ENCODE results near the gene ADCY2. TPM values are rescaled to one million over a fixed set of nuclear protein-coding genes. Genes with fewer than 3 reads are reported as not detected.

Gene ADCY2
- total RNA-seq, result 10 to 100 TPM; 25.4 to 43.1 TPM
- 100 to 1,000 TPM in 1 of 2 donors, 10 to 100 TPM in 1; 99.1 to 145 TPM for polyA plus RNA-seq (ENCODE audit: insufficient read length in 2 of 2)
- long read RNA-seq, donor 1, full-length matches to known transcripts, result 15 of 22 reads
- long read RNA-seq, donor 1, partial matches to known transcripts, result 7 of 22 reads
- long read RNA-seq, donor 1, other reads (novel, unspliced or antisense), result 0 of 22 reads
- long read RNA-seq, donor 2, full-length matches to known transcripts, result 5 of 5 reads
- long read RNA-seq, donor 2, partial matches to known transcripts, result 0 of 5 reads
- long read RNA-seq, donor 2, other reads (novel, unspliced or antisense), result 0 of 5 reads
- long read RNA-seq, donor 3, full-length matches to known transcripts, result 8 of 14 reads
- long read RNA-seq, donor 3, partial matches to known transcripts, result 6 of 14 reads
- long read RNA-seq, donor 3, other reads (novel, unspliced or antisense), result 0 of 14 reads
- long read RNA-seq, donor 4, full-length matches to known transcripts, result 1 of 1 reads
- long read RNA-seq, donor 4, partial matches to known transcripts, result 0 of 1 reads
- long read RNA-seq, donor 4, other reads (novel, unspliced or antisense), result 0 of 1 reads

DNA sequence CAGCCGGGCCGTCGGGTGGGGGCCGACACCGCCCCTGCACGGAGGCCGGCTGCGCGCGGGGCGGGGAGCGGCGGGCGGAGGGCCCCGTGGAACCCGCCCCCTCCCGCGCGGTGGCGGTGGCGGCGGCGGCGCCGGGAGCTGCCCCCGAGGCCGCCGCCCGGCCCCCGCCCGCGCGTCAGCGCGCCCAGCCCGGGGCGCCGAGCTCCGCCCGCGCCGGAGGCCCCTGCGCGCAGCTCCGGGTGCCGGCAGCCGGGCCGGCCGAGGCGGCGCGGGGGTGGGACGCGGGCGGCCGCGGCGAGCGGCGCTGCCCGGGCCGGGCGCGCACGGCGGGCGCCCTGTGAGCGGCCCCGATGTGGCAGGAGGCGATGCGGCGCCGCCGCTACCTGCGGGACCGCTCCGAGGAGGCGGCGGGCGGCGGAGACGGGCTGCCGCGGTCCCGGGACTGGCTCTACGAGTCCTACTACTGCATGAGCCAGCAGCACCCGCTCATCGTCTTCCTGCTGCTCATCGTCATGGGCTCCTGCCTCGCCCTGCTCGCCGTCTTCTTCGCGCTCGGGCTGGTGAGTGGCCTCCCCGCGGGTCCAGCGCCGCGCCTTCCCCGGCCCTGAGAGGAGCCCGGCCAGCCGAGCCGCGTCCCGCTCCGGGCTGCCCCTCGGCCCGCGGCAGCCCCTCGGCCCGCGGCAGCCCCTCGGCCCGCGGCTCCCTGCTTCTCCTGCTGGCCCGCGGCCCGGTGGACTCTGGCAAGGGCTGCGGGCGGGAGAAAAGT, at the start of gene ADCY2:
Gene ADCY2, plus strand, starts transcription at position 192 of the 766 bp plus-strand sequence. Its CDS starts 159 bp downstream, at position 351.
- WGBS (ENCODE audit: insufficient coverage), result under 1% methylated on average over 121 of the region's 121 CpGs
- H3K4me3 ChIP-seq (ENCODE audit: low read depth, low read length), result peak within 1 kb of the TSS; percentile 63
- H3K36me3 ChIP-seq (ENCODE audit: control insufficient read depth, insufficient read depth, low read length), result no peaks in the 10 kb centered on the region
- peak in 2 of 6 donors; percentile 50 to 57 for DNase-seq (ENCODE audit: low read depth in 4 of 6, low spot score in 6 of 6)
- H3K27ac ChIP-seq (ENCODE audit: low read depth, low read length), result peak within 1 kb of the TSS; percentile 80
- peaks cover 17% of the 10 kb centered on the region for H3K27me3 ChIP-seq (ENCODE audit: control insufficient read depth, insufficient read depth, low read length)
- no peaks in the 10 kb centered on the region for H3K9me3 ChIP-seq (ENCODE audit: control insufficient read depth, insufficient read depth, low read length)
- peaks cover 28% of the 10 kb centered on the region for H3K4me1 ChIP-seq (ENCODE audit: control insufficient read depth, insufficient read depth, low read length)

DNA sequence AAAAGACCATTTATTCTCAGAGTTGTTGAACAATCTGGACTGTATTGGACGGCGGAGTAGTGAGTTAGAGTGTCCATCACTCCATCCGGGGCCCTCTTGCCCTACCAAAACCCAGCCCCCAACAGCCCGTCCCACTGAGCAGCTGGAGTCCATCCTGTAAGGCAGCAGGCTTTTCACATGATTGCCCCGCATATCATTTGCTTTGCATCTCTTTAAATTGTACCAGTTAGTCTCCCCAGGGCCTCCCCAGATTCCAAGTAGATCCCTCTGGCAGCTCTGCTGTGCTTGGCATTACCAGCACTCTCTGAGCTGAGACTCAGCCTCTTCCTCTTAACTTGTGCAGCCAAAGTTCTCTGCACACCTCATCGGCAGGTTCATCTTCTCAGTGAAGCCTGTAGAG, 48.6 kb upstream of the ADCY2 start:
- 50% methylated on average over 3 of the region's 6 CpGs for WGBS (ENCODE audit: insufficient coverage)
- H3K36me3 ChIP-seq (ENCODE audit: control insufficient read depth, insufficient read depth, low read length), result no peaks in the 10 kb centered on the region
- H3K9me3 ChIP-seq (ENCODE audit: control insufficient read depth, insufficient read depth, low read length), result peaks cover 2% of the 10 kb centered on the region
- DNase-seq (ENCODE audit: low read depth in 4 of 6, low spot score in 6 of 6), result no peak
- H3K27me3 ChIP-seq (ENCODE audit: control insufficient read depth, insufficient read depth, low read length), result no peaks in the 10 kb centered on the region
- no peak overlapping the region for H3K4me3 ChIP-seq (ENCODE audit: low read depth, low read length)
- H3K27ac ChIP-seq (ENCODE audit: low read depth, low read length), result no peak overlapping the region
- H3K4me1 ChIP-seq (ENCODE audit: control insufficient read depth, insufficient read depth, low read length), result peaks cover 15% of the 10 kb centered on the region

DNA sequence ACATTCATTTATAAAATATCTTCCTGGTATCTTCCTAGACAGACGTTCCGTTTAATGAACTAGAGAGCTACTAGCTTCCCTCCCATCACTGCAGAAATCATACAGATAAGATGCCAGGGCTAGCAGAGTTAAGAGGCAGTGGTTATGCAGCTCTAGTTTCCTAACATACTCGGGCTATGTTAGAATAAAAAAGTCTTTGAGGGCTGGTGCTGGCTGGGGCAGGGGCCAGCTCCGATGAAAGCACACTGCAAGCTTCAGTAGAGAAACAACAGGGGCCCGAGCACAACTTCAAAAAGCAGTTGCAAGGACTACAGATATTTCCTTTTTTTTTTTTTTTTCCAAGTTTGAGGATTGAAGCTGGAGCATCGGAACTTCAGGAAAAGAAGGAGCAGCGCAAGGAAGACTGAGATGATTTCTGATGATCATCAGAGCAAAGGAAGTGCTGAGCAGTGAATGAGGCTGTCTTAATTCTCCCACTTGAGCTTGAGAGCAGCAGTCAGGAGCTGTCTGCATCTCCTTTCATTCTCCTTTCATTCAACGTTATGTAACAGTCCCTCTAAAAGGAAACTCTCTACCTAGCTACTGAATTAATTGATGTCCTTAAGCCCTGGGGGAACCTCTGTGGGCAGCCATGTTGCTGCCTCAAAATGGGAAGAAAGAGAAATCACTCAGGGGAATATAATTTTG, 47.6 kb upstream of the ADCY2 start:
- Histone ChIP-seq H3K27me3 (ENCODE audit: control insufficient read depth, insufficient read depth, low read length) (no peaks in the 10 kb centered on the region), H3K4me3 (ENCODE audit: low read depth, low read length) (no peak overlapping the region), H3K36me3 (ENCODE audit: control insufficient read depth, insufficient read depth, low read length) (no peaks in the 10 kb centered on the region), H3K9me3 (ENCODE audit: control insufficient read depth, insufficient read depth, low read length) (peaks cover 2% of the 10 kb centered on the region), H3K27ac (ENCODE audit: low read depth, low read length) (peak overlapping the region; percentile 25), H3K4me1 (ENCODE audit: control insufficient read depth, insufficient read depth, low read length) (peaks cover 15% of the 10 kb centered on the region)
- peak in 2 of 6 donors; percentile 44 to 59 for DNase-seq (ENCODE audit: low read depth in 4 of 6, low spot score in 6 of 6)
- WGBS (ENCODE audit: insufficient coverage), result 27% methylated on average over 3 of the region's 8 CpGs

DNA sequence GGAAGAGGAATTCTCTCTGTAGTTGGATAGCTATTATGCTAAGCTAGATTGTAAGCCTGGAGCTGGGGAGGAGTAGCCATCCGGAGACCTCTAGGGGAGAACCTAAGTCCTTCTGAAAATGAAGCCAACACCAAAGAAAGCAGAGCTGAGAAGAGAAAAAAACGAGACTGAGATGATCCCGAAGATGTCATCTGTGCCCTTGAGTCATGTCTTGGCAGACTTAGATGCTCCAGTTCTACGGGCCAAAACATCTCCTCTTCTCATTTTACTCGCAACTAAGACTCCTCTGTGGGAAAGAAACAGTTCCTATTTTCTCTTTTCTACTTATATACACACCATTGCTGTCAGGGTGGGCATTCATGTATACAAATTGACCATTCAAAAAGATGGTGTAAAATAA, 34.3 kb upstream of the ADCY2 start:
- Histone ChIP-seq H3K4me3 (ENCODE audit: low read depth, low read length) (no peak overlapping the region), H3K36me3 (ENCODE audit: control insufficient read depth, insufficient read depth, low read length) (no peaks in the 10 kb centered on the region), H3K27ac (ENCODE audit: low read depth, low read length) (no peak overlapping the region), H3K27me3 (ENCODE audit: control insufficient read depth, insufficient read depth, low read length) (no peaks in the 10 kb centered on the region), H3K4me1 (ENCODE audit: control insufficient read depth, insufficient read depth, low read length) (no peaks in the 10 kb centered on the region), H3K9me3 (ENCODE audit: control insufficient read depth, insufficient read depth, low read length) (no peaks in the 10 kb centered on the region)
- WGBS (ENCODE audit: insufficient coverage), result 89% methylated on average over 1 of the region's 5 CpGs
- no peak for DNase-seq (ENCODE audit: low read depth in 4 of 6, low spot score in 6 of 6)

DNA sequence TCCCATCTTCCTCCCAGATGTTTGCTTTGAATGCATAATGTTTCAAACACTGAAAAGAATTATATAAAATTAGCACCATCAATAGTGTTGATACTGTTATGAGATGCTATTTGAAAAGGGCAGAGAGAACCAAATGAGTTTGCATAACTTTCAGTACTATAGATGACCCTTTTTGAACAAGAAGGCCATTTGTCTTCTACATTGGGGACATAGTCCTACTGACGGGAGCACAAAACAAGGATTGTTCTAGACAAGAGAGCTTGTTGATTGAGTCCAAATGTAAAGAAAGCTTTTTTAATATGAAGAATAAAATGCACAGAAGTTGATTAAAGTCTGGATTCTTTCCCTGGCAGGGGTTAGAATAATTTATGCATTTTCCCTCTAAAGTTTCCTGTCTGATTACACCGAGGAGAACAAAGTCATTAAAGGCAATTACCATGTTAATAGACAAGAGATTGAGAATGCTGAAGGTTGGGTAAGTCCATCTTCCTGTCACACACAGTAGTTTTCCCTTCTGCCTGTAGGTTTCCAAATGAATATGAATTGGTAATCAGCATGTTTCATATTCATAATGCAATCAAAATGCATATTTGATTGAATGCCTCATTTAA, 32.8 kb upstream of the ADCY2 start:
- Histone ChIP-seq H3K4me3 (ENCODE audit: low read depth, low read length) (no peak overlapping the region), H3K9me3 (ENCODE audit: control insufficient read depth, insufficient read depth, low read length) (no peaks in the 10 kb centered on the region), H3K36me3 (ENCODE audit: control insufficient read depth, insufficient read depth, low read length) (no peaks in the 10 kb centered on the region), H3K27ac (ENCODE audit: low read depth, low read length) (no peak overlapping the region), H3K4me1 (ENCODE audit: control insufficient read depth, insufficient read depth, low read length) (no peaks in the 10 kb centered on the region), H3K27me3 (ENCODE audit: control insufficient read depth, insufficient read depth, low read length) (no peaks in the 10 kb centered on the region)
- WGBS (ENCODE audit: insufficient coverage), result 67% methylated on average over 1 of the region's 2 CpGs
- peak in 2 of 6 donors; percentile 17 to 50 for DNase-seq (ENCODE audit: low read depth in 4 of 6, low spot score in 6 of 6)

DNA sequence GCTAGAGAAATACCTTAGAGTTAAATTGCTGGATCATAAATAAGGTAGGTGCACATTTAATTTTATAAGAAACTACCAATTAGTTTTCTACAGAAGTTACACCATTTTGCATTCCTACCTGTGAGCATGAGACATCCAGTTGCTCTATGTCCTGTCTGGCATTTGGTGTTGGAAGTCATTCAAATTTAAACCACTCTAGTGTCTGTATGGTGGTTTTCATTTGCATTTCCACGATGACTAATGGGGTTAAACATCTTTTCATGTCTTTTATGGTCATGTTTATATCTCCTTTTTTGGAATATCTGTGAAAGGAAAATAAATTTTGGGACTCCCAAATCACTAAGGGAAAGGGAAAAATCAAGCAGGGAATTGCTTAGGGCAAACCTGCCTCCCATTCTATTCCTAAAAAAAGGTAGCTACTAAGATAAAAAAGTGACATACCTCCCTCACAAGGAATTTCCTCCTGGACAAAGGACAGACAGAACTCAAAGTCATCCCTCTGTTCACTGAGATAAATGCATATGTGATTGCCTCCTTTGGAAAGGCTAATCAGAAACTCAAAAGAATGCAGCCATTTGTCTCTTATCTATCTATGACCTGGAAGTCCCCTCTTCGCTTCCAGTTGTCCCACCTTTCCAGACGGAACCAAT, 31.6 kb upstream of the ADCY2 start:
- no peaks in the 10 kb centered on the region for H3K27me3 ChIP-seq (ENCODE audit: control insufficient read depth, insufficient read depth, low read length)
- no peaks in the 10 kb centered on the region for H3K36me3 ChIP-seq (ENCODE audit: control insufficient read depth, insufficient read depth, low read length)
- H3K4me3 ChIP-seq (ENCODE audit: low read depth, low read length), result no peak overlapping the region
- 91% methylated on average over 2 of the region's 3 CpGs for WGBS (ENCODE audit: insufficient coverage)
- H3K9me3 ChIP-seq (ENCODE audit: control insufficient read depth, insufficient read depth, low read length), result no peaks in the 10 kb centered on the region
- no peaks in the 10 kb centered on the region for H3K4me1 ChIP-seq (ENCODE audit: control insufficient read depth, insufficient read depth, low read length)
- DNase-seq (ENCODE audit: low read depth in 4 of 6, low spot score in 6 of 6), result no peak
- H3K27ac ChIP-seq (ENCODE audit: low read depth, low read length), result no peak overlapping the region

DNA sequence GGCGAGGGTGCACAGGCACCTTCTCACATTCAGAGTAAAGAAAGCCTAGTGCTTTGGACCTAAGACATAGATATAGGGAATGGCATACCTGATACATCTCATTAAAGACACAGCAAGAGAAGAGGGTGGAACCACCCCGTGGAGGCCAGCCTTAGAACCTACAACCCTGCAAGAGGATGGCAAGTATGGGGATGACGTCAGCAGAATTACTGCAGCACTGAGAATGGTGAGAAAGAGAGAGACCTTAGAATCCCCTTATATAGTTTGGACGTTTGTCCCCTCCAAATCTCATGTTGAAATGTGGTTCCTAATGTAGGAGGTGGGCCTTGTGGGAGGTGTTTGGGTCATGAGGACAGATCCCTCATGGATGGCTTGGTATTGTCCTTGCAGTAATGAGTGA, 28.2 kb upstream of the ADCY2 start:
- DNase-seq (ENCODE audit: low read depth in 4 of 6, low spot score in 6 of 6), result no peak
- no CpG with 5 or more reads among the region's 4 CpGs for WGBS (ENCODE audit: insufficient coverage)
- Histone ChIP-seq H3K27me3 (ENCODE audit: control insufficient read depth, insufficient read depth, low read length) (no peaks in the 10 kb centered on the region), H3K4me3 (ENCODE audit: low read depth, low read length) (no peak overlapping the region), H3K36me3 (ENCODE audit: control insufficient read depth, insufficient read depth, low read length) (no peaks in the 10 kb centered on the region), H3K9me3 (ENCODE audit: control insufficient read depth, insufficient read depth, low read length) (no peaks in the 10 kb centered on the region), H3K4me1 (ENCODE audit: control insufficient read depth, insufficient read depth, low read length) (no peaks in the 10 kb centered on the region), H3K27ac (ENCODE audit: low read depth, low read length) (no peak overlapping the region)

DNA sequence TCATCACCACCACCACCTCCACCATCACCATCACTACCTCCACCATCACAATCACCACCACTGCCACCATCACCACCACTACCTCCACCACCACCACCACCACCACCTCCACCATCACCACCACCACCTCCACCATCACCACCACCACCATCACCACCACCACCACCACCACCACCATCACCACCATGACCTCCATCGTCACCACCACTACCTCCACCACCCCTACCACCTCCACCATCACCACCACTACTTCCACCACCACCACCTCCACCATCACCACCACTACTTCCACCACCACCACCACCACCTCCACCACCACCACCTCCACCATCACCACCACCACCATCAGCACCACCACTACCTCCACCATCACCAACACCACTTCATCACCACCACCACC, 23.5 kb upstream of the ADCY2 start:
- Histone ChIP-seq H3K4me3 (ENCODE audit: low read depth, low read length) (no peak overlapping the region), H3K27me3 (ENCODE audit: control insufficient read depth, insufficient read depth, low read length) (no peaks in the 10 kb centered on the region), H3K9me3 (ENCODE audit: control insufficient read depth, insufficient read depth, low read length) (no peaks in the 10 kb centered on the region), H3K27ac (ENCODE audit: low read depth, low read length) (no peak overlapping the region), H3K4me1 (ENCODE audit: control insufficient read depth, insufficient read depth, low read length) (no peaks in the 10 kb centered on the region), H3K36me3 (ENCODE audit: control insufficient read depth, insufficient read depth, low read length) (no peaks in the 10 kb centered on the region)
- 86% methylated on average over 1 of the region's 1 CpG for WGBS (ENCODE audit: insufficient coverage)
- DNase-seq (ENCODE audit: low read depth in 4 of 6, low spot score in 6 of 6), result no peak
